HCEC 1CT (cell line): Measurements from ENCODE around the gene LRCOL1.
A peak's percentile ranks its signal among the peaks of the same experiment; 100 is the strongest.
"Not testable (repeated sequence)": the region's sequence is repeated elsewhere in the genome, so short reads cannot be mapped to it uniquely, and the experiment has no call there.

ENCODE experiments used
- DNase-seq: peaks from one replicate; pipeline ENCODE4 v3.0.0-alpha.2; 2017

Gene LRCOL1

GRCh38 chr12:132600048-132601032 is 10.0 kb downstream of the LRCOL1 start:
- DNase-seq = no peak

DNA sequence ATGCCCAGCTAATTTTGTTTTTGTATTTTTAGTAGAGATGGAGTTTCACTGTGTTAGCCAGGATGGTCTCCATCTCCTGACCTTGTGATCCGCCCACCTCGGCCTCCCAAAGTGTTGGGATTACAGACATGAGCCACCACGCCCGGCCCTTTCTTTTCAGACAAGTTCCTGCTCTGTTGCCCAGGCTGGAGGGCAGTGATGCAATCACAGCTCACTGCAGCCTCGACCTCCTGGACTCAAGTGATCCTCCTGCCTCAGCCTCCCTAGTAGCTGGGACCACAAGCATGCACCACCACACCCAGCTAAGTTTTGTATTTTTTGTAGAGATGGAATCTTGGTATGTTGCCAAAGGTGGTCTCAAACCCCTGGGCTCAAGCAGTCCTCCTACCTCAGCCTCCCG is 10.9 kb downstream of the LRCOL1 start:
- not testable (repeated sequence) for DNase-seq

GRCh38 chr12:132597333-132598316 is 12.8 kb downstream of the LRCOL1 start:
- DNase-seq = peak; percentile 2

- peak; percentile 9 for DNase-seq
Measured at GRCh38 chr12:132596016-132596415, 14.4 kb downstream of the LRCOL1 start.

- DNase-seq = no peak
Measured at GRCh38 chr12:132595183-132595582, 15.2 kb downstream of the LRCOL1 start.

DNA sequence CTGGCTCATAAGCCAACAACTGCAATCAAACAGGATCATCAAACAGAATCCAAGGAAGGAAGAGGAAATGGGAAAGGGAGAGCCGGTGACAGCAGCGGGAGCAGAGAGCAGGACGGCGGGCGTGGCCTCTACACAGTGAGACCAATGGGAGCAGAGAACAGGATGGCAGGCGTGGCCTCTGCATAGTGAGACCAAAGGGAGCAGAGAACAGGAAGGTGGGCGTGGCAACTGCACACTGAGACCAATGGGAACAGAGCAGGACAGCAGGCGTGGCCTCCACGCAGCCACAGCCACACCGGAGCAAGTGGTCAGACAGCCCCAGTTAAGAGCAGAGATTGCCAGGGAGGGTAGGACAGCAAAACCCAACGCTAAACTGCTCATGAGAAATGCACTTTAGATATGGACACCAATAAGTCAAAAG is 16.4 kb downstream of the LRCOL1 start:
- peak; percentile 49 for DNase-seq

DNA sequence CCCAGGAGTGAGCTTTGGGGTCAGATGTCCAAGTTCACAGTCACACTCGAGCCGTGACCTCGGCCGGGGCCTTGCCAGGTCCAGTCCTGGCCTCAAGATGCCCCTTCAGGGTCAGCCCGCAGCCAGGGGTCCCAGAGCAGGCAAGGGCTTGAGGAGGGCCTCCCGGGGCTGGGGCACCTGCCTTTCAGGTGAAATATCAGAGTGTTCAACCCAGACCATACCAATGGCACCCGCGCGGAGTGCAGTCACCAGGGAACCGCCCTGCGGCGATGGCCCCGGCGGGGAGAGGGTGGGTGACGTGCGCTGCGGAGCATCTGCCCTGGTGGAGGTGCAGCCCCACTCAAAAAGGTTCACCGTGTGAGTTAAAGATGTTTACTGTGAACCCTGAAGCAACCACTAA is 16.9 kb downstream of the LRCOL1 start:
- no peak for DNase-seq

GRCh38 chr12:132593071-132593470 is 17.3 kb downstream of the LRCOL1 start:
- DNase-seq = no peak

GRCh38 chr12:132592282-132592970 is 18.0 kb downstream of the LRCOL1 start:
- no peak for DNase-seq

DNA sequence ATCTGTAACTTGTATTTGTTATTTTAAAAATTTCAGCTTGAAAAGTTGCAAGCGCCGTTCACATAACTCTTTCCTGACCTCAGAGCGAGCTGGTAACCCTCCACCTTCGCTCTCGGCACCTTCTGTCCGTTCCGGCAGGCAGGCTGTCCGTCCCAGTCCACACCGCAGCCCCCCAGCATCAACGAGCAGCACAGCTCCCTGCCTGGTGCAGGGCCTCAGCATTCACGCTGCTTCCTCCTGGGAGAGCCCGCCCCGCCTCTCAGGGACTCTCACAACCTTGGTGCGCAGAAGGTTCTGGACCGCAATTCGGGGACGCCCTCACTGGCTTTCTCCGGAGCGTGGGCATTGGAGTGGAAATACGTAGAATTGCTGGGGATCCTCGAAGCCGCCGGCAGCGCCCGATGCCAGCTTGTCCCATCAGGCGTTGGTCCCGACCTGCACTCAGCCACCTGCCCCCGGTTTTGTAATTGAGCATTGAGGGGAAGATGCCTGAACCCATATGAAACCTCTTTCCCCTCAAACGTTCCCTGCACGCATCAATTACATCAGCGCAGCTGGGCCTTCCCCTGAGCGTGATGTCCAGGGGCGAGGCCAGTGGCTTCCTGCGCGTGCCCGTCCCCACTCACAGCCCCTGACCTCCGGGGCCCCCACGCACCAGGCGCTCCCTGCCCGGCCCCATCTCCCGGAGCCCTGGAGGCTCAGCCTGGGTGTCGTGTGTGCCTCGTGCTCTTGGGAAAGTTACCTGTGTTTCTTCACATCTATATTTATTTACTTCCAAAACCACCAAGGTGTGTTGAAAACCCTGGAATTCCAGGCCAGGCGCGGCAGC is 19.1 kb downstream of the LRCOL1 start:
- DNase-seq = no peak

GRCh38 chr12:132588821-132589669 is 21.3 kb downstream of the LRCOL1 start:
- no peak for DNase-seq

- no peak for DNase-seq
Measured at GRCh38 chr12:132588319-132588718, 22.1 kb downstream of the LRCOL1 start.

DNA sequence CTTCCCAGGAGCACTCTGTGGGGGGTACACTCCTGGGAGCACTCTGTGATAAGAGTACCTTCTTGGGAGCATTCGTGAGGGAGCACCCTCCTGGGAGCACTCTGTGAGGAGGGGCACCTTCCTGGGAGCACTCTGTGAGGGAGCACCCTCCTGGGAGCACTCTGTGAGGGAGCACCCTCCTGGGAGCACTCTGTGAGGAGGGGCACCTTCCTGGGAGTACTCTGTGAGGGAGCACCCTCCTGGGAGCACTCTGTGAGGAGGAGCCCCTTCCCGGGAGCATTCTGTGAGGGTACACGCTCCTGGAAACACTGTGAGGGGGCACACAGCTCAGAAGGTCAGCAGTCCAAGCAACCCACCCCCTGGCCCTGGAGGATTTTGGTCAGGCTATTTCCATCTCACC is 22.6 kb downstream of the LRCOL1 start:
- DNase-seq = no peak

GRCh38 chr12:132586929-132587328 is 23.5 kb downstream of the LRCOL1 start:
- DNase-seq = no peak

DNA sequence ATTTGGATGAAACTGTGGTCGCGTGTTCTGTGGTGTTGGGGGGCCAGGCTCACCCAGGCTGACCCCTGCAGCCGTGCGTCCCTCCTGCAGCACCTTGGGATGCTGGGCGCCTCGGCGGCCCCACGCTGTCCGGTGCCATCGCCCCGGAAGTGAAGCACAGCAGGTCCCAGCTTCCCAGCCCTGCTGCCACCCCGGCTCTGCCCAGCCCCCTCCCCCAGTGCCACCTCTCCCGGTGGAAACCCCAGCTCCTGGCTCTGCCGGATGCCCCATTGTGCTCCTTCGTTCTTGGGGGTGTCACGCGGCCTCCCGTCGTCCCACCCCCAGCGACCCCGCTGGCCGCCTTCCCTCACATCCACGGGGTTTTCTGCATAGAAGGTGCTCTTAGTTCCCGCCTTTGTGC is 25.2 kb downstream of the LRCOL1 start:
- no peak for DNase-seq

- no peak for DNase-seq
Measured at GRCh38 chr12:132584429-132584828, 26.0 kb downstream of the LRCOL1 start.

GRCh38 chr12:132583736-132584135 is 26.6 kb downstream of the LRCOL1 start:
- DNase-seq = no peak

- DNase-seq = no peak
Measured at GRCh38 chr12:132583411-132583710, 27.0 kb downstream of the LRCOL1 start.

DNA sequence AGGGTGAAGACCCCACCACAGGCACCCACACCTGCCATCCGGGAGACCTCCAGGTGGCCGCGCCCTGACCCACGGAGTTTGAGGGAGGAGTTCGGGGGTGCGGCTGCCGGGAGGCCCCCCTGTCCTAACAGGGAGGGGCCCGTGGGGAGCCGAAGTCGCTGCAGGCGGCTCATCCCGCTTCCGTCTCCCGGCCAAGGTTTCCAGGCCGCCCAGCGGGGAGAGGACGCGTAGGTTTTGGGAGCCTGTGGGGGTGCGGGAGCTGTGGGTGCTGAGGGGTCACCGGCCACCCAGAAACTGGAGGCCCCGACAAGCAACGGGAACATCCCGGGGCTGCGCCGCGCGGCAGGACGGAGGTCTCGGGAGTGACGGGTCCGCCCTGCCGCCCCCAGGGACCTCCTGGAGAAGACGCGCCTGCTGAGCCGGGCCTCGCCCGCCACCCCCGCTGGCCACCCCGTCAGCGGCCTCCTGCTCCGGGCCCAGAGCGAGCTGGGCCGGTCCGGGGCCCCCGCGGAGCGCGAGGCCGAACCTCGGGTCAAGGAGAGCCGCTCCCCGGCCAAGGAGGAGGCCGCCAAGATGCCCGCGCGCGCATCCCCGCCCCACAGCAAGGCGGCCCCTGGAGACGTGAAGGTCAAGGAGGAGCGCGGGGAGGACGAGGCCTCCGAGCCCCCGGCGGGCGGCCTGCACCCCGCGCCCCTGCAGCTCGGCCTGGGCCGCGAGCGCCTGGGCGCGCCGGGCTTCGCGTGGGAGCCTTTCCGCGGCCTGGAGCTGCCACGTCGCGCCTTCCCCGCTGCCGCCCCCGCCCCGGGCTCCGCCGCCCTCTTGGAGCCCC is 27.6 kb downstream of the LRCOL1 start:
- DNase-seq = no peak

DNA sequence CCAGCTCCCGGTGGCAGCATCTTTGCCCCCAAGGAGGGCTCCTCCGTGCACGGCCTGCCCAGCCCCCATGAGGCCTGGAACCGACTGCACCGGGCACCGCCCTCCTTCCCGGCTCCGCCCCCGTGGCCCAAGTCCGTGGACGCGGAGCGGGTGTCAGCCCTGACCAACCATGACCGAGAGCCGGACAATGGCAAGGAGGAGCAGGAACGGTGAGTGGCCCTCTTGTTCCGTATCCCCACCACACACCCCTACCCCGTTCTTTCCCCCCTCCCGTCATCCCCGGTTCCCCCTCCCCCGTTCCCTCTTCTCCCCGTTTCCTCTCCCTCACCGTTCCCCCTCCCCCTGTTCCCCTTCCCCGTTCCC is 28.3 kb downstream of the LRCOL1 start:
- no peak for DNase-seq
